GM12801 (cell line): ENCODE measurements around the gene MT2A.

ENCODE experiments used
- TF ChIP-seq, protein P1 (sequence below): IDR thresholded peaks from one replicate; pipeline ENCODE4 v1.5.1; 2011; ENCODE audit warnings: control low read depth; ENCODE audit not compliant: insufficient read length; ENCODE audit errors: extremely low read depth

Gene MT2A

DNA sequence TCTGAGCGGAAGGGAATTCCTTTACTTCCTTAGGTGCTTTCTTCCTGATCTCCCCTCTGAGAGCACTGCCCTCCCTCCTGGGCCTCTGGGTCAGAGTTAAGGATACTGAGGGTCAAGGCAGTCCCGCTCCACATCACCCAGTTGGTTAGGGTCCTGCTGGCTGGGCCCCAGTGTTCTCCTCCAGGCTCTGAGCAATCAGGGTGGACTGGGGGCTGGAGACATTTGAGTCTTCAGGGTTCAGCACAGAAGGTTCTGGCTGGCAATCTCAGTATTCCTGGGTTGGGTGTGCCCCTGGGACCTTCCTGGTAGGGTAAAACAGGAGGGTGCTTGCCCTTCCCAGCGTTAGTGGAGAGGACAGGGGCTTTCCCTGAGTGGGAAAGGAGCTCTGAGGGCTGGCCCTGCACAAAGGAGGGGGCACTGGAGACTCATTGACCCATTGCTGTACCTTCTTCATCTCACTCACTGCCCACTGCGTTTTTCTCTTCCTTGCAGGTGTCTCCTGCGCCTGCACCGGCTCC, 24.5 kb downstream of the MT2A start:
- TF ChIP-seq, protein P1, sequence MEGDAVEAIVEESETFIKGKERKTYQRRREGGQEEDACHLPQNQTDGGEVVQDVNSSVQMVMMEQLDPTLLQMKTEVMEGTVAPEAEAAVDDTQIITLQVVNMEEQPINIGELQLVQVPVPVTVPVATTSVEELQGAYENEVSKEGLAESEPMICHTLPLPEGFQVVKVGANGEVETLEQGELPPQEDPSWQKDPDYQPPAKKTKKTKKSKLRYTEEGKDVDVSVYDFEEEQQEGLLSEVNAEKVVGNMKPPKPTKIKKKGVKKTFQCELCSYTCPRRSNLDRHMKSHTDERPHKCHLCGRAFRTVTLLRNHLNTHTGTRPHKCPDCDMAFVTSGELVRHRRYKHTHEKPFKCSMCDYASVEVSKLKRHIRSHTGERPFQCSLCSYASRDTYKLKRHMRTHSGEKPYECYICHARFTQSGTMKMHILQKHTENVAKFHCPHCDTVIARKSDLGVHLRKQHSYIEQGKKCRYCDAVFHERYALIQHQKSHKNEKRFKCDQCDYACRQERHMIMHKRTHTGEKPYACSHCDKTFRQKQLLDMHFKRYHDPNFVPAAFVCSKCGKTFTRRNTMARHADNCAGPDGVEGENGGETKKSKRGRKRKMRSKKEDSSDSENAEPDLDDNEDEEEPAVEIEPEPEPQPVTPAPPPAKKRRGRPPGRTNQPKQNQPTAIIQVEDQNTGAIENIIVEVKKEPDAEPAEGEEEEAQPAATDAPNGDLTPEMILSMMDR = no peak

DNA sequence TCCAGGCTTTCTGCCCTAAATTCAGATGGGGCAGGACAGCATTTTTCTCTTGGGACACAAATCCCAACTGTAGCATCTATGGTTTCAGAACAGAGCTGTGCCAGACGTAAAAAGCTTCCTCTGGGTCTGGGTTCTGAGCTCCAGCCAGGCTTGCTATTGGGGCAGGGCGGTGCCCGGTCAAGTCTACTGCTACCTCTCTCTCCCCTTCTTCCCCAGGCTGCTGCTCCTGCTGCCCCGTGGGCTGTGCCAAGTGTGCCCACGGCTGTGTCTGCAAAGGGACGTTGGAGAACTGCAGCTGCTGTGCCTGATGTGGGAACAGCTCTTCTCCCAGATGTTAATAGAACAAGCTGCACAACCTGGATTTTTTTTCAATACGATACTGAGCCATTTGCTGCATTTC, 25.2 kb downstream of the MT2A start:
- TF ChIP-seq, protein P1 = no peak

DNA sequence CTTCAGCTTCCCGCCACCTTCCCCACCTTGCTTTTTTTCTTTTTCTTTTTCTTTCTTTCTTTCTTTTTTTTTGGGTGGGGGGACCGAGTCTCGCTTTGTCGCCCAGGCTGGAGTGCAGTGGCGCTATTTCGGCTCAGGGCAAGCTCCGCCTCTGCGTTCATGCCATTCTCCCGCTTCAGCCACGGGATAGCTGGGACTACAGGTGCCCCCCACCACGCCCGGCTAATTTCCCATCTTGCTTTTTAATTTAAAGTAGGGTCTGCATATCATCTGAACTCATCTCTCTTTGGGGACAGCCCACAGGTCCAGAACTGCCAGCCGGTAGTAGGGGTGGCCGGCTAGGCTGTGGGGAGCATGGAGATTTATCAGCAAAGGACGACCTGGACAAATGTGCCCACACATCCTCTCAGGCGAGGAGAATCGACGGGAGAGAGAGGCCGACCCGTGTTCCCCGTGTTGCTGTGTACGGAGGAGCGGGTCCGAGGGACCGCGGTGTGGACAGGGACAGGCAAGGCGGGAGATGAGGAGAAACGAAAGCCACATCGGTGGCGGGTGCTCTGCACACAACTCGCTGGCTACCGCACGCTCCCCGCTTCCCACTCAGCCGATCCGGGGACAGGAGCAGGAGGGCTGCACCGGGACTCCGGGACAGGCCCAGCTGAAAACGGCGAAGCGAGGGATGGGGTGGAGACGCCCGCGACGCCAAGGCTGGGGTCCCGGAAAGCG, 26.5 kb downstream of the MT2A start:
- TF ChIP-seq, protein P1 = no peak

DNA sequence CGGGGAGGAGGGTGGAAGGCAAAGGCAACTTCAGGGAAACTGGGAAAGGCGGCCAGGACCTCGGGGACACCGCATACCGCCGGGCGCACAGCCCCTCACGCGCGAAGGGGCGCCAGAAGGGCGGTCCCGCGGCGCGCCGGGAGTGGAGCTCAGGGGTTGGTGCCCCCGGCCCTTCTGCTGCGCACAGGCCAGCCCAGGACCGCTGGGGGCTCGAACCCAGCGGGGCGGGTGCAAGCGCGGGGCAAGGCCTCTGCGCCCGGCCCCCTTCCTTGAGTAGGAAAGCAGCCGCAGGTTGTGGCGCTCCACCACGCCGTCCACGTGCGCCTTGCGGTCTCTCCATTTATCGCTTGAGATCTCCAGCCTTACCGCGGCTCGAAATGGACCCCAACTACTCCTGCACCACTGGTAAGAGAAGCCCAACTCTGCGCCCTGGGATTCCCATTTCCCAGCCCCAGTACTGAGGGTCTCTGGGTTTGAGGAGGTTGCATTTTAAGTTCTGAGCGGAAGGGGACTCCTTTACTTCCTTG, 27.1 kb downstream of the MT2A start:
- TF ChIP-seq, protein P1 = no peak

DNA sequence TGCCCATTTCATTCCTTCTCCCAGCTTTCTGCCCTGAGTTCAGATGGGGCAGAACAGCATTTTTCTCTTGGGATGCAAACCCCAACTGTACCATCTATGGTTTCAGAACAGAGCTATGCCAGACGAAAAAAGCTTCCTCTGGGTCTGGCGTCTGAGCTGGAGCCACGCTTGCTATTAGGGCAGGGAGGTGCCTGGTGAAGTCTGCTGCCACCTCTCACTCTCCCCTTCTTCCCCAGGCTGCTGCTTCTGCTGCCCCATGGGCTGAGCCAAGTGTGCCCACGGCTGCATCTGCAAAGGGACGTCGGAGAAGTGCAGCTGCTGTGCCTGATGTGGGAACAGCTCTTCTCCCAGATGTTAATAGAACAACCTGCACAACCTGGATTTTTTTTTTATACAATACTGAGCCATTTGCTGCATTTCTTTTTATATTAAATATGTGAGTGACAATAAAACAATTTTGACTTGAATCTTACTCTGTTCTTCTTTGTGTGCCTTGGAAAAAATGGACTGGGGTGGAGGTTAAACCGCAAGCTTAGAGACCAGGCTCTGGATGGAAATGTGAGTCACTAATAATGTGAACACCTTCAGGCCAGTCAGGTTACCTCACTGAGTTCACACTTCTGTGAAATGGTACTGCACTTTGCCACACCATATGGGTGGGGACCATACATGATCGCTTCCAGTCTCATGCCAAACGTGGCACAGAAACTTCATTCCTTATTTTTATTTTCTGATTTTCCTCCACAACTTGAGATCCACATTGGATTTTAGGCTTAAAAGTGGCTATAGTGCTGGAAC, 28.4 kb downstream of the MT2A start:
- TF ChIP-seq, protein P1 = no peak

DNA sequence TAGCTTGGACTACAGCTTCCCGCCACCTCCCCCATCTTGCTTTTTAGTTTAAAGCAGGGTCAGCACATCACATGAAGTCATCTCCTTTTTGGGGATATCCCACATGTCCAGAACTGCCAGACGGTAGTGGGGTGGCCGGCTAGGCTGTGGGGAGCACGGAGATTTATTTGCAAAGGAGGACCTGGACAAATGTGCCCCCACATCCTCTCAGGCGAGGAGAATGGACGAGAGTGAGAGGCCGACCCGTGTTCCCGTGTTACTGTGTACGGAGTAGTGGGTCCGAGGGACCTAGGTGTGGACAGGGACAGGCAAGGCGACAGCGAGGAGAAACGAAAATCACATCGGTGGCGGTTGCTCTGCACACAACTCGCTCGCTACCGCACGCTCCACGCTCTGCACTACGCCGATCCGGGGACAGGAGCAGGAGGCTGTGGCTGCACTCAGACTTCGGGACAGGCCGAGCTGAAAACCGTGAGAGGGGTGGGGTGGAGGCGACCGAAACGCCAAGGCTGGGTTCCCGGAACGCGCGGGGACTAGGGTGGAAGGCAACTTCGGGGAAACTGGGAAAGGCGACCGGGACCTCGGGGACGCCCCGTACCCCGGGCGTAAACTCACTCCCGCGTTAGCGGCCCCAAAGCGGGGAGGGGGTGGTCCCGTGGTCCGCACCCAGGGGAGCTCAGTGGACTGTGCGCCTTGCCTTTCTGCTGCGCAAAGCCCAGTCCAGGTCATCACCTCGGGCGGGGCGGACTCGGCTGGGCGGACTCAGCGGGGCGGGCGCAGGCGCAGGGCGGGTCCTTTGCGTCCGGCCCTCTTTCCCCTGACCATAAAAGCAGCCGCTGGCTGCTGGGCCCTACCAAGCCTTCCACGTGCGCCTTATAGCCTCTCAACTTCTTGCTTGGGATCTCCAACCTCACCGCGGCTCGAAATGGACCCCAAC, 29.7 kb downstream of the MT2A start, which contains the start of gene MT1A:
MT1A (plus strand) TSS at position 853 of the 937 bp plus-strand sequence; CDS start at position 926, 73 bp downstream.
- TF ChIP-seq, protein P1 = no peak
